Kidney epithelial cell (primary cell): ENCODE results near the gene NUBP2. TPM values are rescaled to one million over a fixed set of nuclear protein-coding genes. Genes with fewer than 3 reads are reported as not detected.

Experiments used
- DNase-seq: peaks from one replicate; pipeline ENCODE4 v3.0.0-alpha.2; 2010; ENCODE audit warnings: low read depth
- H3K27me3 ChIP-seq: 2 replicates; pipeline ENCODE4 v1.6.0; 2011; ENCODE audit warnings: low read length; ENCODE audit not compliant: control insufficient read depth, insufficient read depth
- H3K36me3 ChIP-seq: 2 replicates; pipeline ENCODE4 v1.5.1; 2011; ENCODE audit warnings: low read length; ENCODE audit not compliant: control insufficient read depth, insufficient read depth
- H3K4me3 ChIP-seq: 2 replicates; pipeline ENCODE4 v1.5.1; 2011; ENCODE audit warnings: low read depth, mild to moderate bottlenecking, control low read depth, low read length
- total RNA-seq: library from RNA; depleted of rRNA; stranded (reverse); fragments of >200 nt; gene quantifications from 2 replicates; pipeline ENCODE4 v1.2.3, GENCODE V29; 2015
- TF ChIP-seq, protein P1 (sequence below): IDR thresholded peaks from 2 replicates; pipeline ENCODE4 v1.5.1; 2011; ENCODE audit warnings: mild to moderate bottlenecking, moderate library complexity, low read length, control low read depth, inconsistent platforms; ENCODE audit not compliant: insufficient read depth, poor library complexity, severe bottlenecking

The NUBP2 gene, protein sequence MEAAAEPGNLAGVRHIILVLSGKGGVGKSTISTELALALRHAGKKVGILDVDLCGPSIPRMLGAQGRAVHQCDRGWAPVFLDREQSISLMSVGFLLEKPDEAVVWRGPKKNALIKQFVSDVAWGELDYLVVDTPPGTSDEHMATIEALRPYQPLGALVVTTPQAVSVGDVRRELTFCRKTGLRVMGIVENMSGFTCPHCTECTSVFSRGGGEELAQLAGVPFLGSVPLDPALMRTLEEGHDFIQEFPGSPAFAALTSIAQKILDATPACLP
- total RNA-seq, result 145 and 187 TPM in 2 replicates

DNA sequence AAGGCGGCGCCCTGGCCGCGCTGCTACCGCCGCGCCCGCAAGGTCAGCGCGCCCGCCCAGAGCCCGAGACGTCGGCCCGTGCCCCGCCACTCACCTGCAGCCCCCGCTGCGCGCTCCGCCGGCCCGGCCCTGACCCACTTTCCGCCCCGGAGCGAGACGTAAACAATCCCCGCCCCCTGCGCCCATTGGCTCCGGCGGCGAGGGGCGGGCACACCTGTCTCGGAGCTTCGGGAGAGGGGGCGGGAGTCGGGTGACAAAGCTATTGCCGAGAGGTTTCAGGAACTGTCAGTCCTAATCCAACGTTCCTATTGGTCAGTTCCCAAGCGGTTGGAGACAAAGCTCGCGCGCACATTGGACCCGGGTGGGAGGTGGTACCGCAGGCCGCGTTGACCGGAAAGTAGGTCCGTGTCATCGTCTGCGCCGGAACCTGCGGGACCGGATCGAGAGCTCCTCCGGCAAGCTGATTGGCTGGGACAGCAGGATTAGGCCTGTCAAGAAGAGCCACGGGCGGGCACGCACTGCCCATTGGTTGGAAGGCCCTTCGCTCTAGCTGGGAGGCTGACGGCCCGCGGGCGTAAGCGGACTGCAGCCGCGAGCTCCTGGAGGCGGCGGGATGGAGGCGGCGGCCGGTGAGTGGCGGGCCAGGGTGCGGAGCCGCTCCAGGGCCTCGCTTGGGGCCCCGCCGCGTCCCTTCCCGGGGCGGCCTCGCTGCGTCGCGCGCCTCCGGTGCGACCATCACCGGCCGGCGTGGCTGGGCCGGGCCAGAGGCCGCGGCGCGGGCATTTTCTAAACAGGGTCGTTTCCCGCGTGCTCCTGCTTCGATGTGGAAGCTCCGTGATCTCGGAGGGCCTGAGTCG is at the start of gene NUBP2, which contains the start of gene SPSB3:
Gene NUBP2 (plus strand): TSS at position 553 of the 857 bp plus-strand sequence. CDS start 61 bp downstream, at position 614.
Gene SPSB3 (minus strand): TSS at position 164 of the 857 bp plus-strand sequence. CDS start 1,088 bp downstream, outside the sequence.
- TF ChIP-seq, protein P1, sequence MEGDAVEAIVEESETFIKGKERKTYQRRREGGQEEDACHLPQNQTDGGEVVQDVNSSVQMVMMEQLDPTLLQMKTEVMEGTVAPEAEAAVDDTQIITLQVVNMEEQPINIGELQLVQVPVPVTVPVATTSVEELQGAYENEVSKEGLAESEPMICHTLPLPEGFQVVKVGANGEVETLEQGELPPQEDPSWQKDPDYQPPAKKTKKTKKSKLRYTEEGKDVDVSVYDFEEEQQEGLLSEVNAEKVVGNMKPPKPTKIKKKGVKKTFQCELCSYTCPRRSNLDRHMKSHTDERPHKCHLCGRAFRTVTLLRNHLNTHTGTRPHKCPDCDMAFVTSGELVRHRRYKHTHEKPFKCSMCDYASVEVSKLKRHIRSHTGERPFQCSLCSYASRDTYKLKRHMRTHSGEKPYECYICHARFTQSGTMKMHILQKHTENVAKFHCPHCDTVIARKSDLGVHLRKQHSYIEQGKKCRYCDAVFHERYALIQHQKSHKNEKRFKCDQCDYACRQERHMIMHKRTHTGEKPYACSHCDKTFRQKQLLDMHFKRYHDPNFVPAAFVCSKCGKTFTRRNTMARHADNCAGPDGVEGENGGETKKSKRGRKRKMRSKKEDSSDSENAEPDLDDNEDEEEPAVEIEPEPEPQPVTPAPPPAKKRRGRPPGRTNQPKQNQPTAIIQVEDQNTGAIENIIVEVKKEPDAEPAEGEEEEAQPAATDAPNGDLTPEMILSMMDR, result no peak
- H3K4me3 ChIP-seq, result peak within 1 kb of the TSS; percentile 82
- H3K27me3 ChIP-seq, result no peaks in the 10 kb centered on the region
- peak; percentile 100 for DNase-seq
- no peaks in the 10 kb centered on the region for H3K36me3 ChIP-seq

DNA sequence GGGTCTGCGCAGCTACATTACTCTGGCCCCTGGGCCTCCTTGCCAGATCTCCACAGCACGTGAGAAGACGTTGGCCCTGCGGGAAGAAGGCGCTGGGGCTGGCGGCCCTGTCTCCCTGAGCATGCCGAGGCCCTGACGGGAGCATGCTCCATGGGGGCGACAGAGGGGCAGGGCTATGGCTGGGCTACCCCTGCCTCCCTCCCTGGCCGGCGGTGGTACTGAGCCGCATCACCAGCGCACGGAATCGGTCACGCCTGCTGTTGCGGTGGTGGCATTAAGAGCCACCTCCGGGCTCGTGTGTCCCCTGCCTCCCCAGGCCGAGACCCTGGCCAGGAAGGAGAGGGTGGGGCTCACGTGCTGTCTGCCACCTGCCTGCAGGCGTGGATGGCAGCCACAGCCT is 48.6 kb upstream of the NUBP2 start:
- no peaks in the 10 kb centered on the region for H3K27me3 ChIP-seq
- TF ChIP-seq, protein P1, result no peak
- no peak overlapping the region for H3K4me3 ChIP-seq
- peaks cover 2% of the 10 kb centered on the region for H3K36me3 ChIP-seq
- no peak for DNase-seq

DNA sequence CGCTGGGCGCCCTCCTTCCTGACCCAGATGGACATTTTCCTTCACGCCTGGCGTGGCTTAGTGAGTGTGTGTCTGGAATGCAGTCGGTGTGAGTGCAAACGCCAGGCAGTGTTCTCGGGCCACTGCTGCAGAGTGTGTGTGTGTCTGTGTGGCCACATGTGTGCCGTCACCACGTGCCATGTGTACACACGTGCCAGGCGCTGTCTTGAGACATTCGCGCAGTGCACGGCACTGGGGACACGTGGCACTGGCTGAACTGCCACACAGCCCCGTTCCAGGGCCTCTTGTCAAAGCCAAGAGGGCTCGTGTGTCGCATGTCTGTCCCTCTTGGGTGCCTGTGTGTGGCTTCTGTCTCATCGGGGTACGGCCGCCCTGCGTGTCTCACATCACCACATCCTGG is 47.9 kb upstream of the NUBP2 start:
- Histone ChIP-seq H3K4me3 (no peak overlapping the region), H3K27me3 (no peaks in the 10 kb centered on the region), H3K36me3 (peaks cover 2% of the 10 kb centered on the region)
- TF ChIP-seq, protein P1, result no peak
- DNase-seq, result no peak

DNA sequence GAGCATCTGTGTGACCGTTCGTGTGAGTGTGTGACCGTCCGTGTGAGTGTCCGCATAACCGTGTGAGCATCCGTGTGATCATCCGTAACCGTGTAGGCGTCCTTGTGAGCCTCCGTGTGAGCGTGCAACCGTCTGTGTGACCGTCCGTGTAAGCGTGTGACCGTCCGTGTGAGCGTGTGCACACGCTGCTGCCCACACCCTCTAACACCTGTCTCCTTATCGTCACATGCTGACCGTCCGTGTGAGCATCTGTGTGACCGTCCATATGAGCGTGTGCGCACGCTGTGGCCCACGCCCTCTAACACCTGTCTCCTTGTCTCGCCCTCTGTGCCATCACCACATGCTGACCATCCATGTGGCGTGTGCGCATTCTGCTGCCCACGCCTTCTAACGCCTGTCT is 42.5 kb upstream of the NUBP2 start:
- DNase-seq, result no peak
- Histone ChIP-seq H3K27me3 (no peaks in the 10 kb centered on the region), H3K36me3 (no peaks in the 10 kb centered on the region), H3K4me3 (no peak overlapping the region)
- TF ChIP-seq, protein P1, result no peak

DNA sequence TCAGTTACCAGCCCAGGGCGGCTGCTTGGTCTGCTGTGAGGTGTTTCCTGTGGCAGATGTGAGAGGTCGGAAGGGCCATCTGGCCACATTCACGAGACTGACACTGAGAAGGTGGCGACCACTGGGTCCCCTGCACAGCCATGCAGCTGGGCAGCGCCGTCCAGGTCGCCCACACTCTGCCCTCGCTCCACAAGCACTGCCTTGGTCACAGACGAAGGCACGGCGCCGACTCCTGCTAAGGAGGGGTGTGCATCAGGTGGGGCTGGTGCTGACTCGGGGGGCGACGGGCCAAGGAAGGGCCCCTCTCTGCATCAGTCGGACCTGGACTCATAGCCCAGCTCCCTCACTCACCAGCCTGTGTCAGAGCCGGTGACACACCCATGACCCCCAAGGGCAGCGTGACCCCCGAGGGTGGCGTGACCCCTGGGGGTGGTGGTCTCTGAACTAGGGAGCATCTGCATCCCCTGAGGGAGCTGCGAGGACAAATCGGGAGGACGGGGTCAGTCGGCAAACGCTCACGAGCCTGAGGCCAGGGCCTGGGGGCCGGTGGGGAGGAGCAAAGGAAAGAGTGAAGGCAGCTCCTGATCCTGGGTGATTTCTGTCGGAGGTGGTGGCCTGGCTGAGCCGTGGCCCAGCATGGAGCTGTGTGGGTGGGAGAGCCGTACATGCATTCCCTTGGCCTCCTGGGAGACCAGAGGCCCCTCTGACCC is 41.8 kb upstream of the NUBP2 start:
- no peaks in the 10 kb centered on the region for H3K27me3 ChIP-seq
- TF ChIP-seq, protein P1, result no peak
- H3K4me3 ChIP-seq, result no peak overlapping the region
- no peaks in the 10 kb centered on the region for H3K36me3 ChIP-seq
- DNase-seq, result no peak
